Measurements from ENCODE around the gene DCN.
"Not testable (repeated sequence)": the region's sequence is repeated elsewhere in the genome, so short reads cannot be mapped to it uniquely, and the experiment has no call there.

Gene DCN, protein sequence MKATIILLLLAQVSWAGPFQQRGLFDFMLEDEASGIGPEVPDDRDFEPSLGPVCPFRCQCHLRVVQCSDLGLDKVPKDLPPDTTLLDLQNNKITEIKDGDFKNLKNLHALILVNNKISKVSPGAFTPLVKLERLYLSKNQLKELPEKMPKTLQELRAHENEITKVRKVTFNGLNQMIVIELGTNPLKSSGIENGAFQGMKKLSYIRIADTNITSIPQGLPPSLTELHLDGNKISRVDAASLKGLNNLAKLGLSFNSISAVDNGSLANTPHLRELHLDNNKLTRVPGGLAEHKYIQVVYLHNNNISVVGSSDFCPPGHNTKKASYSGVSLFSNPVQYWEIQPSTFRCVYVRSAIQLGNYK

DNA sequence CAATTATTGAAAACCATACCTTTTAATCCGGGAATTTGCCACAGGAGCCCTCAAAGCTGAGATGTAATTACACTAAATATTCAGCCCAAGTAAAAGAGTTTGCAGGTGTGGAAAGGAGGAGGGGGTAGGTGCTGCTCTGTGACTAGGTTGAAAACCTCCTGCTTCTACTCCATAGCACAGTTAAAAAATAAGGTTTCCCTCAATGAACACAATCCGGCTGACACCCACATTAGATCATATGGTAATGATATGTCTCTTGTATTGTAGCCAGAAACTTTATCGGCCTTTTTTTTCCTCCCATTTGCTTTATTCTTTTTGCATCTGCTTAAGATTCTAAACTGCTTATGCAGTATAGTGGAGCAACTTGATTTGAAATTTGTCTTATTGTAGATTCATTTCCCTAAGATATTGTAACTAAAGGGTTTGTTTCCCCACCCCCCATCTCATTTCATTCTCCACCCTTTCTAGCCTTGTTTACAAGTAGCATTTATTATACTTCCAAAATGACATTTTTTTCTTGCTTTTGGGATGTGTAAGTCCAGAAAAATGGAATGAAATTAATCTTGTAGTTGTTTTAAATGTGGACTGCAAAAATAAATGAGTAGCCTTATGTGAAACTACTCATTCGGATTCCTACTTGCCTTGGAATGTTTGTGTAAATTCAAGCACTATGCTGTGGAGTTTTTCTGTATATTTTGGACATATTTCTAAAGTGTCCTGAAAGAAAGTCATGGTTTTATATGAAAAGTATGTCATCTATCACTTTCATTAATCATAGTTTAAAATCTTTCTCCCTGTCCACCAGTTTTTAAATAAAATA lies at the start of gene DCN:
DCN (minus strand) TSS at position 182 of the 820 bp plus-strand sequence. CDS start 4,265 bp downstream, outside the sequence.
- no peak for DNase-seq

DNA sequence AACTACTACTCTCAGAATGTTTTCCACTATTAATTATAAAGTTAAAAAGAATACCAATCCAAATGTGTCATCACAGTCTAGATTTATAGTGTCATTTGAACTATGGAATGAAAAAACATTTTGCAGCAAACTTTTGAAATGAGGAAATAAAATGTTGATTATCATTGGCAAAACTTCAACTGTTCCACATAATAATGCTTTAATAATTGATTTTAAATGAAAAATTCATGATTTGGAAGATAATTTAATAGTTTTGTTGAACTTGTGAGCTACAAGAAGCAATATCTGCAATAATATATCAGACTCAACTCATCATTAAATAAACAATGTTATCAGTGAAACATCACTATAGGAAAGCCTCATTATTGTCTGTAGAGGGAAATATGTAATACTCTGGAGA lies 48.2 kb upstream of the DCN start:
- no peak for DNase-seq

DNA sequence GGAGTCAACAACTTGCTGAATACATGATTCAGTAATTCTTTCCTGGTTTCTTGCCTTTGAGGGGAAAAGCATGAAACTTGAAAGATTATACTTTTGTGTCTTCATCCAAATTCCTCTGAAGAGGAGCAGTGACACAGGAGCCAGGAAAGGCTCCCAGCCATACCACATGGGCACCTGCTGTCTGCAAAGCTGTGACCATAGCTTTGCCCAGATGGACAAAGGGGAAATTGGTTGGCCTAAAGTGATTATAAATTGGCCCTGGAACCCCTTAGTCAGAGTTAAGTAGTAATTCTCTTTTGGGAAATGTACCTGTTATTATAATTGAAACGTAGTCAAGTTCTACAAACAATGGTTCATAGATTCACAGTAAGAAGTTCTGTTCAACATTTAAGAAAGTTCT lies 44.3 kb upstream of the DCN start:
- no peak for DNase-seq

DNA sequence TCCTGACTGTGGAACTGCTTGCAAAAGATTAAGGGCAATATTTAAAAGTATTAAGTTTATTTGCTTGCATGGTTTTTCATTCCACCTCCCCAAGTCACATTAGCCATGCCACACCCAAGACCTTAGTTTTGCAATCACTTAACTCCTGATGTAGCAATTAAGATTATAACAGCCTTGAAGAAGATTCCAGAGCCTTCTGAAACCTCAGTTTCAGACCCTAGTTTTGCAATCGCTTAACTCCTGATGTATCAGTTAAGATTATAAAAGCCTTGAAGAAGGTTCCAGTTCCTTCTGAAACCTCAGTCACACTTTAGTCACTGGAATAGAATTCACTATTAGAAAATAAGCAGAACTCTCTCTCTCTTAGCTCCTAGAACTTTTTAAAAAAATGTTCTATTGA lies 42.7 kb upstream of the DCN start:
- DNase-seq, result no peak

DNA sequence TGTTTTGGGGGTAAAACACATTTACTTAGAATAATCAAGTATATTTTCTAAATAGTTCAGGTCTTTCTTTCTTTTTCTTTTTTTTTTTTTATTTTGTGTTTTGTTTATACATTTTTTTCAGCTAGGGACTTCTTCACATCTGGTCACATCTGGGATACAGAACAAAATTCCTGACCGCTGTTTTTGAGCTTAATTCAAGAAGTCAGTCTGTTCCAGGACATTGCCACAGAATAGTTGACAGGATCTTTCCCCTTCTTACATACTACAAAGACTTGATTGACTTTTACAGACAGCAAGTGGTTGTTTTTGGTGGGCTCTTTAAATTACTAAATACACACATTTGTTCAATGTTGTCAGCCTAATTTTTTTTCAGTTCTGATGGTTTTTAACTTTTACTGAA lies 41.8 kb upstream of the DCN start:
- DNase-seq, result no peak

DNA sequence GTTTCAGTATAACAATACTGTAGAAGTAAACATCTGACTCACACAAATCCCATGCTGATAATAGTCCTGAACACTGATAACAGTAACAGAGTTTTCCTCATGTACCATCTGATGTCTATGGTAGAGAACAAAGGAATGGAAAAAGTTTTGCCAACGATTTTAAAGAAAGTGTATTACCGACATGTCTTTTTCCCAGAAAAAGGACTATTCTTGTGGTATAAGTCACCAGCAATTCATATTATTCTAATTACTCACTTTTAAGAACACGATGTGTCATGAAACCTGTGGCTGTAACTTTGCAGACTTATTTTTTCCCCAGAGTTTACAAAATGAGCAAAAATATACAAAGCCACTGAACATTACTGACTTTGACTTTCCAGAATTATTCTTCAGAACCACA lies 40.1 kb upstream of the DCN start:
- no peak for DNase-seq

DNA sequence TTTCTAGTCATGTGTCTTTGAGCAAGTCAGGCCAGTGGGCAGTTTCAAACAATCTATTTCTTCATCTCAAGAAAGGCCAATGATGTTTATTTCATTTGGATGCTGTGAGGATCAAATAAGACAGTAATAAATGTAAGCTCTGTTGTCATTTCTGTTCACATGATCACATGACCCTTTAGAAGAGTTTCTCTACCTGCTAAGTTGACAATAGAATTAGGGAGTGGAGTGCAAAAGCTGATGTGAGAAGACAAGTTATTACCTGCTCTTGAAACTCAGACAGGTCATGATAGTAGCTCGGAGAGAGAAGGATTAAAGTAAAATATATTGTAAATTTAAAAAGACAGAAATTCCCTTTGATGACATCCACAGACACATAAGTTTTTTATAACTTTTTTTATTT lies 37.3 kb upstream of the DCN start:
- DNase-seq, result no peak

DNA sequence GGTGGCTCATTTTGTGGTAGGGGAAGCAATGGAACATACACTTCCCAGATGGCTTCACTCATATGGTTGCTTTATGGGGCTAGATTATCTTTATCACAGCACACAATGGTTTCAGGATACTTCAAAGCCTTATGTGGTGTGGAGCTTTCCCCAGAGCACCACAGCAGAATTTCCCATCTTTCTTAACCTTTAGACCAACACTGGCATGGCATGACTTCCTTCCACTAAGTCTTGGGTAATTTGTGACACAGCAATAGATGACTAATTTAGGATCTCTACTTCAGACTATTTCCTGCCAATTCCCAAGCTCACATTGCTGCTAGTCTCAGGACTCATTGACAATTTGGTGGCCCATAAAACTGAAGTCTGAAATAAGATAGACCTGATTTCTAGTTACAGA lies 36.9 kb upstream of the DCN start:
- no peak for DNase-seq

DNA sequence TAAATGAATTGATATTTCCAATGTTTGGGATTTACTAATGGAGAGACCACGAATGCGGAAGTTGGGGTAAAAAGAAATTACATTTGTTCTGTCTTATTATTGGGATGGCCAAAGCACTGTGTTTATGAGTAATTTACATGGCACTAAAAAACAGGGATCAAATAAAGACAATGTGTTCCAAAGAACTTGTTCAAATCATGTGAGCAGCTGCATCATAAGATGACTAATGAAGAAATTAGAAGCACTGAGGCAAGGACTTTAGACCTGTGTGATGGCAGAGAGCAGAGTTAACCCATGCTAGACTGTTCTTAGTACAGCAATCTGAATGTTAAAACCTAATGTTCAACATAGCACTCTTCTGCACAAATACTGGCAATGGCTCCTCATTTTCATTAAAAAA lies 34.3 kb upstream of the DCN start:
- no peak for DNase-seq

DNA sequence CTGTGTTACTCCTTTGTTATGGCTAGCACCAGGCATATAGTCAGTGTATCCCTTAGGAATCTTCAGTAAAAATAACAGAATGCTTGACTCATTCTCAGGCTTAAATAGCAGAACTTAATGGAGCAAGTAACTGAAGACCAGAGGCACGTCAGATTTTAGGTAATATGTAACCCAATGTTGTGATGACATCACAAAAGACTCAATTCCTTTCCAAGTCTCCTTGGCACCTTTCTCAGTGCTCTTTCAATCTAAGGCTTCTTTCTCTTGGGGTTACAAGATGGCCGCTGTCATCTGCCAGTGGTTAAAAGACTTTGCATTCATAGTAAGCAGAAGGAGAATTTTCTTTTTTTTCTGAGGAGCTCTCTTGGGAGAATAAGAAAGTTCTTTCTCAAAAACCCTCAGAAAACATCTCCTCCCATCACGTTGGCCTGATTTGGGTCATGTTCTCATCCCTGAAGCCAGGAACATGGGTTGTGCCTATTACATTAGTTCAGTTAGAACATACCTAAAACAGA lies 33.4 kb upstream of the DCN start:
- no peak for DNase-seq

DNA sequence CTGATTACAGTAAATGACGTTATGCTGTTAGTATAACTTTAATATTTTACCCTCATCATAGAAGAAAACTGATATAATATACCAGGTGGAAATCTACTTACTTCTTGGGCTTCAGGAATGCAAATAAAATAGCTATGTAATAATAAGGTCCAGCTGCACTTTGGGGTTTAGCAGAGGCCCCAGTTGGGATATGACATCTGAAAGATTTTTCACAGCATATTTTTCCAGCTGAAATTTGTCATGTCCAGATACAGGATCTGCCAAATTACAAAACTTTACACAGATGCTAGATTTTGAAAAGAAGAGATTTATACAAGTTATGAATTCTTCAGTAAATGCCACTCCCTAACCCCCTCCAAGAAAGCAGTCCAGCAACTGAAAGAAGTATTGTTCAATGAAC lies 29.2 kb upstream of the DCN start:
- DNase-seq, result no peak

DNA sequence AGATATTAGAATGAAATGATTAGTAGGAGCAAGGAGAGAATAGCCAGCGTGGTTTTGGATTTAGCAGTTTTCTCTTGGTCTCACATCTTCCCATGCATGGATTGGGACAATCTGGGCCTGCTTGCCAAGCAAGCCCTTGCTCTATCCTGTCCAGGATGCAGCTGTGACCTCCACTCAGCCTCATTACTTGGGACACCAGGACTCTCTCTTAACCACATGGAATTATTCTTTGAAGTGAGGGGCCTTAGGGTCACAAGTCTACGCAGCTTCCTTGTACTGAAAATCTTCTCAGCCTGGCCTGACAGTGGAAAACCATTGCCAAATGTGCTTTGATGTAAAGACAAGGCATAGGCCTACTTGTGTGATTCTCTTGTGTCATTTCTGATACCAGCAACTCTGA lies 28.0 kb upstream of the DCN start:
- DNase-seq, result no peak

DNA sequence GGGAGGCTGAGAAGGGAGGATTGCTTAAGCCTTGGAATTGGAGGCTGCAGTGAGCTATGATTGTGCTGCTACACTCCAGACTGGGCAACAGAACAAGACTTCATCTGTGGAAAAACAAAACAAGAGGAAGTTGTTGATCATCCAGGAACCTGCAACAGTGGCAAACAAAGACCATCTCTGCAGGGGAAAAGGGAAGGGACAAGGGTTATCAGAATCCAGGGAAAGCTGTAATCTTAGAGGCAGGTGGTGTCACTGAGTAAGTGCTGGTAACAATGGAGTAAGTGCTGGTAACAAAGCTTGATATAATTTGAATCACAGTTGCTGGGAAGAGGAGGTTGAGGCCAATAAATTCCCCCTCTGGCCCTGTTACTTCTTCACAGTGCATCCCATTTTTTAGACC lies 27.5 kb upstream of the DCN start:
- no peak for DNase-seq

DNA sequence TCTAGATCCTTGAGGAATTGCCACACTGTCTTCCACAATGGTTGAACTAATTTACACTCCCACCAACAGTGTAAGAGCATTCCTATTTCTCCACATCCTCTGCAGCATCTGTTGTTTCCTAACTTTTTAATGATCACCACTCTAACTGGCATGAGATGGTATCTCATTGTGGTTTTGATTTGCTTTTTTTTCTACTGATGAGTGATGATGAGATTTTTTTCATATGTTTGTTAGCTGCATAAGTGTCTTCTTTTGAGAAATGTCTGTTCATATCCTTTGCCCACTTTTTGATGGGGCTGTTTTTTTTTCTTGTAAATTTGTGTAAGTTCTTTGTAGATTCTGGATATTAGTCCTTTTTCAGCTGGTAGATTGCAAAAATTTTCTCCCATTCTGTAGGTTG lies 24.7 kb upstream of the DCN start:
- not testable (repeated sequence) for DNase-seq

DNA sequence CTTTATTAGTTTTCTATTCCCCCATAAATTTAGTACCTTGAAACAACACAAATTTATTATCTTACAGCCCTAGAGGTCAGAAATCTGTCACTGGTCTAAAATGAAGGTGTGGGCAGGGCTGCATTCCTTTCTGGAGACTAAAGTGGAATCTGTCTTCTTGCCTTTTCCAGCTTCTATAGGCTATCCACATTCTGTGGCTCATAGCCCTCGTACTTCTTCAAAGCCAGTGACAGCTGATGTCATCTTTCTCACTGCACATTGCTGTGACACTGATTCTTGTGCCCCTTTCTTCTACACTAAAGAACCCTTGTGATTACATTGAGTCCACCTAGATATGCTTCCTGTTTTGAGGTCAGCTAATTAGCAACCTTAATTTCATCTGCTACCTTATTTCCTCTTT lies 23.2 kb upstream of the DCN start:
- DNase-seq, result no peak

DNA sequence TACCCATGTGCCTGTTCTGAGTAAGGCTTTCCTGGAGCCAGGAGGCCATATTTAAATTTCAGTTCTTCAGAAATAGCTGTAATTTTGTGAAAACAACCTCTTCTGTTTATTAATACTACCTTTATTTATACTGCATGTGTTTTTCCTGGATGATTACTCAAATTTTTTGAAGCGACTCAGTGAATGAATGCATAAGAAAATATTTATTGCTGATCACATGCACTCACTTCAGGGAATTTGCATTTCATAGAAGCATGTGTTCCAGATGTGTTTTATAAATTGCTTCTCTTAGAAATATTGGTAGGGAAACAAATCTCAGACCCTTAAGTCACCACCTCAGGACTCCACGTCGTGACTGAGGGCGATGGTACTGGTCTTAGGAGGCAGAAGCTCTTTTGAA lies 21.8 kb upstream of the DCN start:
- DNase-seq, result no peak

DNA sequence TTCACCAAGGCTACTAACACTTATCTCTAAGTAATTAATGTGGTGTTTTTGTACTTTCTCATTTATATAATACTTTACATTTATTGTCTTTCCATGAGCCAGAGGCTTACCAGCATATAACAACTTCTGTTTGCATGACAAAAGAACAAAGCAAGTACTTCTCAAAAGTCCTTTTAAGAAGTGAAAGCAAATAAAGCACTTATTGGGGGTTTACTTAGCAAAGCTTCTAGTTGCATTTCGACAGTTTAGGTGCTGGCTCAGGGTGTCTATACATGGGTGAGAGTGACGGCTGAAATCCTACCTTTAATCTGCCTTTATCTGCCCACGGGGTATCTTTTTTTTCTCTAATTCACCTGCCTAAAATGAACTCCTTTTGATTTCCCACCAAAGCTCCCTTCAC lies 21.0 kb upstream of the DCN start:
- no peak for DNase-seq

DNA sequence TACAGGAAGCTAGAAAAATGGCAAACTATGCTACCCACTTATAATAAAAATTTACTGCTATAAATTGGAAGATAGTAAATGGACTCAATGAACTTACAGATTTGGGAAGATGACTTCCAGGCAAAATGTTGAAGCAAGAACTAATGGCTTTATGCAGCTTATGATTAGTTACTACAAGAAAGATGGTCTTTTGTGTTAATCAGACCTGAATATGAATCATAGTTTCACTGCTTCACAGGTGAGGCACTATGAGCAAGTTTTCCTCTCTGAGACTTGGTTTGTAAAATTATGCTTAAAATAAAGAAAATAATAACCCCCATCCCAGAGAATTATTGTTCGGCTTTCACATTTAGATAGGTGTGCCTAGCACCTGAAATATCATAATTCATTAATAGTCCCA lies 19.8 kb upstream of the DCN start:
- DNase-seq, result no peak

DNA sequence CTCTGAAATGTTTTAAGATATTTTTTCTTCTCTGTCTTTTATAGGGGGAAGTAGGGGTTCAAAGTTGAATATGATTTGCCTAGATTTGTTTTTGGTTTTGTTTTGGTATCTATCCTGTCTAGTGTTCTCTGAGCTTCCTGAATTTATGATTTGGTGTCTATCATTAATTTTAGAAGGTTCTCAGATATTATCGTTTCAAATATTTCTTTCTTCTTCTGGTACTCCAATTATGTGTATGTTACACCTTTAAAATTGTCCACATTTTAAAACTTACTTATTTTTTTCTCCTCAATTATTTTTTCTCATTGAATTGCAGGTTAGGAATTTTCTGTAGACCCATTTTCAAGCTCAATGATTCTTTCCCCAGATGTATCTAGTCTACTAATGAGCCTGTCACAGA lies 13.8 kb upstream of the DCN start:
- DNase-seq, result no peak

DNA sequence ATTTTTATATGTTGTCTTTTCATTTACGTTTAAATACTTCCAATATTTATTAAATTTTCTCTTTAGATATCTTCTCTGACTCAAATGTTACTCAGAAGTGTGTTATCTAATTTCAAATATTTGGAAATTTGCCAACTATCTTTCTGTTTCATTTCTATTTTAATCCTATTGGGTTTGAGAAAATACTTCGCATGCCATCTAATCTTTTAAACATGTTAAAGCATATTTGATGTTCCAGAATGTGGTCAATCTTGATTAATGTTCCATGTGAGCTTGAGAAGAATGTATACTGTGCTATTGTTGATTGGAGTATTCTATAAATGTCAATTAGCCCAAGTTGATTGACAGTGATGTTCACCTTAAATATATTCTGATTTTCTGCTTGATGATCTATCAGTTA lies 11.9 kb upstream of the DCN start:
- DNase-seq, result no peak

DNA sequence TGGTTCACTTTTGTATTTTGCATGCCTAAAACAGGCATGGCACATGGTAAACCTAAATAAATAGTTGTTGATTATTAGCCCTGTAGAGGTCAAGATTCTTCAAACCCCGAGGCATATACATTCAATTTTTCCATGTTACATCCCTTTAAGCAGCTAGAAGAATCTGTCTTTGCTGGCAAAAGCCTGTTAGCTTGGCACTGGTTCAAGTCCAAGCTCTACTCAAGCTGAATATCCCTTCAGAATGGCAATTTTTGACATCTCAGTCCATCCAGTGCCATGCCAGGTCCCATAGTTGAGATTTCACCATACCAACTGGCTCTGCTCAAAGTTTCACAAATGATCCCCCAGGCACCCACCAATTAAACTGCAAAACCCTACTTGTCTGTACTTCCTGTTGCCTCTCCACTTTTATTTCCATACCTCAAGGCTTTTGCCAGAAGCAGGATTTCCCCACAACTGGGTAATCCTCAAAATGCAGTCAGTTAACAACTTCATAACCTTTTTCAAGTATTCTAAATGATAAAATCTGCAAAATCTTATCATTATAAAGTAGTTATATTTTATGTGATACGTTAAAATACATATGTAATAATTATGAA lies 9.0 kb upstream of the DCN start:
- no peak for DNase-seq

DNA sequence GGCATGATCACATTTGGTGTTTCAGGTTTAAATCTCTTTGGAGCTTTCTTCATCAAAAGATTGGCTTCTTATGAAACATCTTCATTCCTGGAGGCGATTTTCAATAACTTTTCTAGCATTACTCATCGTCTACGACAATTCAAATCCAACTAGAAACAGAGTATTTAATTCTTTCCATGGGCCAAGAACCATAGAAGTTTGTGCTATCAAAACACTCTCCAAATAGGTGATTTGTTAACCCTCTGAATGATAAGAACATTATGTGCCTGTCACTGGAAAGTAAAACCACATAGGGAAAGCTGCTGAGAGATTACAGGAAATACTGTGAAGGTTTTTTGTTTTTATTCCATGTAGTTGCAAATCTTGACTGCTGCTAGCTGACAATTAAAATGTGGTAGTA lies 6.9 kb upstream of the DCN start:
- no peak for DNase-seq

DNA sequence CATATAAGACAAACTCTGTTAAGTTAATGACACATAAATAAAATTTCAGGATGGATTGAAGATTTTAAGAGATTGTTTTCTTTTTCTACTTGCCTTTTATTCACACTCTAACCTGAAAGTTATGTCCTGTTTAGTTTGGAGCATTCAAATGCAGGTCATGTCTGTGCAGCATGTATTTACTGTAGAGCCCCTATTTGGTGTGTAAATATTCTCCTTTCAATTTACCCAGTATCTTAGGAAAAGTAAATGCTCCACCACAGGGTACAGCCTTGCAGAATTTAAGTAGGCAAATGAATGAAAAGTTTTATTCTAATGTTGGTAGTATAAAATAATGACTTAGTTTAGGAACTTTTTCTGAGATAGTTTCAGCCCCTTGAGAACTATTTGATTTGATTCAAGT lies 6.2 kb upstream of the DCN start:
- no peak for DNase-seq

DNA sequence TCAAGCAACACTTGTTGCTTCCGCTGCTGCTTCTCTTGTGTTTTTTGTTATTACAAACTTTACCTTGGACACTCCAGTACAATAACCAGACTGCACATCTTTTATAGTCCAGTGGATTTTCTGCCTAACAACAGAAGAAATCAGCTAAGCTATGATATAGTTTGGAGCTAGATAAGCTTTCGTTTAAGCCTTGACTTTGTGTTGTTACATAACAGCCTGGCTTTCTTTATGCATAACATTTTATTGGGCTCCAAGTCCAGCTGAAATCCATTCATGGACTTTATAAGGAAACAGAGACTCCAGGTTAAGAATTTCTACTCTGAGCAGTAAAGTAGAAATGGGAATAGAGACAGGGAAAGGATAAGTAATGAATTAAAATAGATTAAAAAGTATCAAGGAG lies 3.5 kb upstream of the DCN start:
- DNase-seq, result no peak

All from GOT3 (cell line).